ENCODE measurements around the gene SLCO4A1. TPM values are rescaled to one million over a fixed set of nuclear protein-coding genes. Genes with fewer than 3 reads are reported as not detected.
A peak's percentile ranks its signal among the peaks of the same experiment; 100 is the strongest.

The SLCO4A1 gene
- total and polyA plus RNA-seq, 5 donors = 4.1 to 15.5 (median 5.9) TPM

- intact Hi-C loops (cut with DNase I) = no loop called here
- ATAC-seq (no peak), DNase-seq (no peak)
- no peak overlapping the region for H3K4me3 ChIP-seq (ENCODE audit: low read length)
- H3K27ac ChIP-seq (ENCODE audit: low read length) = no peak overlapping the region
- H3K27me3 ChIP-seq (ENCODE audit: control insufficient read depth, insufficient read depth) = no peaks in the 10 kb centered on the region
- no peaks in the 10 kb centered on the region for H3K9me3 ChIP-seq (ENCODE audit: control insufficient read depth, low read length)
- no peaks in the 10 kb centered on the region for H3K4me1 ChIP-seq (ENCODE audit: control insufficient read depth, insufficient read depth, low read length)
- 90% methylated on average over 17 of the region's 17 CpGs for WGBS
Observed at GRCh38 chr20:62690261-62690820, 48.0 kb downstream of the SLCO4A1 start.

- no peak for DNase-seq
- H3K27ac ChIP-seq (ENCODE audit: low read length) = no peak overlapping the region
- WGBS = 70% methylated on average over 15 of the region's 15 CpGs
- intact Hi-C loops (cut with DNase I) = no loop called here
- H3K4me3 ChIP-seq (ENCODE audit: low read length) = no peak overlapping the region
- H3K4me1 ChIP-seq (ENCODE audit: control insufficient read depth, insufficient read depth, low read length) = no peaks in the 10 kb centered on the region
- no peaks in the 10 kb centered on the region for H3K9me3 ChIP-seq (ENCODE audit: control insufficient read depth, low read length)
- H3K27me3 ChIP-seq (ENCODE audit: control insufficient read depth, insufficient read depth) = no peaks in the 10 kb centered on the region
- no peak for ATAC-seq
Observed at GRCh38 chr20:62691487-62691886, 49.2 kb downstream of the SLCO4A1 start.

GRCh38 chr20:62692176-62692575, 49.9 kb downstream of the SLCO4A1 start:
- Histone ChIP-seq H3K27me3 (ENCODE audit: control insufficient read depth, insufficient read depth) (no peaks in the 10 kb centered on the region), H3K4me3 (ENCODE audit: low read length) (no peak overlapping the region), H3K4me1 (ENCODE audit: control insufficient read depth, insufficient read depth, low read length) (no peaks in the 10 kb centered on the region), H3K27ac (ENCODE audit: low read length) (no peak overlapping the region), H3K9me3 (ENCODE audit: control insufficient read depth, low read length) (no peaks in the 10 kb centered on the region)
- intact Hi-C loops (cut with DNase I) = no loop called here
- no peak for DNase-seq
- 74% methylated on average over 8 of the region's 8 CpGs for WGBS
- ATAC-seq = no peak

GRCh38 chr20:62692801-62693523, 50.7 kb downstream of the SLCO4A1 start:
- intact Hi-C loops (cut with DNase I) = no loop called here
- DNase-seq (no peak), ATAC-seq (no peak)
- Histone ChIP-seq H3K4me1 (ENCODE audit: control insufficient read depth, insufficient read depth, low read length) (no peaks in the 10 kb centered on the region), H3K4me3 (ENCODE audit: low read length) (no peak overlapping the region), H3K9me3 (ENCODE audit: control insufficient read depth, low read length) (no peaks in the 10 kb centered on the region), H3K27ac (ENCODE audit: low read length) (no peak overlapping the region), H3K27me3 (ENCODE audit: control insufficient read depth, insufficient read depth) (no peaks in the 10 kb centered on the region)
- WGBS = 77% methylated on average over 22 of the region's 22 CpGs

- DNase-seq (no peak), ATAC-seq (no peak)
- Histone ChIP-seq H3K27me3 (ENCODE audit: control insufficient read depth, insufficient read depth) (no peaks in the 10 kb centered on the region), H3K27ac (ENCODE audit: low read length) (no peak overlapping the region), H3K4me3 (ENCODE audit: low read length) (no peak overlapping the region), H3K4me1 (ENCODE audit: control insufficient read depth, insufficient read depth, low read length) (no peaks in the 10 kb centered on the region), H3K9me3 (ENCODE audit: control insufficient read depth, low read length) (no peaks in the 10 kb centered on the region)
- intact Hi-C loops (cut with DNase I) = no loop called here
- WGBS = 65% methylated on average over 10 of the region's 10 CpGs
Observed at GRCh38 chr20:62693524-62693922, 51.2 kb downstream of the SLCO4A1 start.

GRCh38 chr20:62694106-62694505, 51.8 kb downstream of the SLCO4A1 start:
- intact Hi-C loops (cut with DNase I) = no loop called here
- H3K9me3 ChIP-seq (ENCODE audit: control insufficient read depth, low read length) = no peaks in the 10 kb centered on the region
- H3K4me3 ChIP-seq (ENCODE audit: low read length) = no peak overlapping the region
- WGBS = 72% methylated on average over 10 of the region's 10 CpGs
- DNase-seq (no peak), ATAC-seq (no peak)
- H3K27ac ChIP-seq (ENCODE audit: low read length) = no peak overlapping the region
- H3K4me1 ChIP-seq (ENCODE audit: control insufficient read depth, insufficient read depth, low read length) = no peaks in the 10 kb centered on the region
- no peaks in the 10 kb centered on the region for H3K27me3 ChIP-seq (ENCODE audit: control insufficient read depth, insufficient read depth)

- WGBS = 83% methylated on average over 15 of the region's 15 CpGs
- Histone ChIP-seq H3K4me3 (ENCODE audit: low read length) (no peak overlapping the region), H3K4me1 (ENCODE audit: control insufficient read depth, insufficient read depth, low read length) (no peaks in the 10 kb centered on the region), H3K27me3 (ENCODE audit: control insufficient read depth, insufficient read depth) (no peaks in the 10 kb centered on the region), H3K9me3 (ENCODE audit: control insufficient read depth, low read length) (no peaks in the 10 kb centered on the region), H3K27ac (ENCODE audit: low read length) (no peak overlapping the region)
- DNase-seq (peak in 2 of 3 donors; percentile 18 to 21), ATAC-seq (no peak)
- intact Hi-C loops (cut with DNase I) = no loop called here
Observed at GRCh38 chr20:62694868-62695267, 52.6 kb downstream of the SLCO4A1 start.

- ATAC-seq = no peak
- Histone ChIP-seq H3K27ac (ENCODE audit: low read length) (no peak overlapping the region), H3K4me3 (ENCODE audit: low read length) (no peak overlapping the region), H3K4me1 (ENCODE audit: control insufficient read depth, insufficient read depth, low read length) (no peaks in the 10 kb centered on the region), H3K27me3 (ENCODE audit: control insufficient read depth, insufficient read depth) (no peaks in the 10 kb centered on the region), H3K9me3 (ENCODE audit: control insufficient read depth, low read length) (no peaks in the 10 kb centered on the region)
- peak in 2 of 3 donors; percentile 14 to 44 for DNase-seq
- WGBS = 82% methylated on average over 32 of the region's 32 CpGs
- intact Hi-C loops (cut with DNase I) = no loop called here
Observed at GRCh38 chr20:62695448-62696414, 53.4 kb downstream of the SLCO4A1 start.

GRCh38 chr20:62696434-62696957, 54.2 kb downstream of the SLCO4A1 start:
- Histone ChIP-seq H3K4me3 (ENCODE audit: low read length) (no peak overlapping the region), H3K27ac (ENCODE audit: low read length) (no peak overlapping the region), H3K27me3 (ENCODE audit: control insufficient read depth, insufficient read depth) (no peaks in the 10 kb centered on the region), H3K4me1 (ENCODE audit: control insufficient read depth, insufficient read depth, low read length) (no peaks in the 10 kb centered on the region), H3K9me3 (ENCODE audit: control insufficient read depth, low read length) (no peaks in the 10 kb centered on the region)
- peak in 1 of 3 donors; percentile 13 for DNase-seq
- whole genome bisulfite sequencing = 83% methylated on average over 16 of the region's 16 CpGs
- intact Hi-C loops (cut with DNase I) = no loop called here
- no peak for ATAC-seq

- no peak for ATAC-seq
- intact Hi-C loops (cut with DNase I) = no loop called here
- Histone ChIP-seq H3K27me3 (ENCODE audit: control insufficient read depth, insufficient read depth) (no peaks in the 10 kb centered on the region), H3K4me3 (ENCODE audit: low read length) (no peak overlapping the region), H3K9me3 (ENCODE audit: control insufficient read depth, low read length) (no peaks in the 10 kb centered on the region), H3K4me1 (ENCODE audit: control insufficient read depth, insufficient read depth, low read length) (no peaks in the 10 kb centered on the region), H3K27ac (ENCODE audit: low read length) (no peak overlapping the region)
- DNase-seq = peak in 2 of 3 donors; percentile 50 to 51
- WGBS = 83% methylated on average over 10 of the region's 10 CpGs
Observed at GRCh38 chr20:62696989-62697388, 54.7 kb downstream of the SLCO4A1 start.

- WGBS = 82% methylated on average over 11 of the region's 11 CpGs
- intact Hi-C loops (cut with DNase I) = no loop called here
- DNase-seq (peak in 2 of 3 donors; percentile 21 to 29), ATAC-seq (no peak)
- H3K27ac ChIP-seq (ENCODE audit: low read length) = no peak overlapping the region
- no peaks in the 10 kb centered on the region for H3K27me3 ChIP-seq (ENCODE audit: control insufficient read depth, insufficient read depth)
- H3K4me1 ChIP-seq (ENCODE audit: control insufficient read depth, insufficient read depth, low read length) = no peaks in the 10 kb centered on the region
- no peak overlapping the region for H3K4me3 ChIP-seq (ENCODE audit: low read length)
- H3K9me3 ChIP-seq (ENCODE audit: control insufficient read depth, low read length) = no peaks in the 10 kb centered on the region
Observed at GRCh38 chr20:62697468-62697912, 55.2 kb downstream of the SLCO4A1 start.
